ENCODE results near the gene CRELD2. TPM values are rescaled to one million over a fixed set of nuclear protein-coding genes. Genes with fewer than 3 reads are reported as not detected.
A peak's percentile ranks its signal among the peaks of the same experiment; 100 is the strongest.

Gene CRELD2
- total RNA-seq, 2 donors from 2014 or later = 55.1 to 70.1 TPM

- Histone ChIP-seq H3K4me1 (replicated peaks) (peaks cover 64% of the 10 kb centered on the region), H3K27ac (peak overlapping the region; percentile 95 to 96)
- DNase-seq (ENCODE audit: low spot score) = no peak
Observed at GRCh38 chr22:49951986-49952896, 33.8 kb downstream of the CRELD2 start.

GRCh38 chr22:49953027-49953679 lies 34.7 kb downstream of the CRELD2 start:
- no peaks in the 10 kb centered on the region for H3K27me3 ChIP-seq (replicated peaks; ENCODE audit: insufficient read depth)
- peak overlapping the region; percentile 95 to 96 for H3K27ac ChIP-seq
- no peaks in the 10 kb centered on the region for H3K36me3 ChIP-seq
- no peak overlapping the region for H3K4me3 ChIP-seq
- peak; percentile 7 for TF ChIP-seq POLR2AphosphoS5 (IDR thresholded peaks at IDR 0.05)
- TF ChIP-seq POLR2A (IDR thresholded peaks at IDR 0.05) = no peak
- TF ChIP-seq CTCF (IDR thresholded peaks at IDR 0.05) = no peak
- WGBS = 76% methylated on average over 20 of the region's 20 CpGs
- no peak for DNase-seq (ENCODE audit: low spot score)
- H3K4me1 ChIP-seq (replicated peaks) = peaks cover 55% of the 10 kb centered on the region
- no peaks in the 10 kb centered on the region for H3K9me3 ChIP-seq
- intact Hi-C loops (cut with DNase I) = no loop called here

More at GRCh38 chr22:49951986-49952896, 33.8 kb downstream of the CRELD2 start:
- intact Hi-C loops (cut with DNase I) = no loop called here
- Histone ChIP-seq H3K27me3 (replicated peaks; ENCODE audit: insufficient read depth) (no peaks in the 10 kb centered on the region), H3K4me3 (no peak overlapping the region), H3K36me3 (no peaks in the 10 kb centered on the region), H3K9me3 (no peaks in the 10 kb centered on the region)
- WGBS = 66% methylated on average over 24 of the region's 24 CpGs
- TF ChIP-seq CTCF (IDR thresholded peaks at IDR 0.05) (peak in 1 of 4 experiments; percentile 11), POLR2A (IDR thresholded peaks at IDR 0.05) (no peak)

- peaks cover 55% of the 10 kb centered on the region for H3K4me1 ChIP-seq (replicated peaks)
- H3K4me3 ChIP-seq = no peak overlapping the region
- no peaks in the 10 kb centered on the region for H3K27me3 ChIP-seq (replicated peaks; ENCODE audit: insufficient read depth)
- 73% methylated on average over 17 of the region's 18 CpGs for WGBS
- TF ChIP-seq POLR2A (IDR thresholded peaks at IDR 0.05) (no peak), POLR2AphosphoS5 (IDR thresholded peaks at IDR 0.05) (no peak), CTCF (IDR thresholded peaks at IDR 0.05) (no peak)
- DNase-seq (ENCODE audit: low spot score) = no peak
- H3K27ac ChIP-seq = peak overlapping the region; percentile 95 to 96
- H3K36me3 ChIP-seq = no peaks in the 10 kb centered on the region
- intact Hi-C loops (cut with DNase I) = no loop called here
- no peaks in the 10 kb centered on the region for H3K9me3 ChIP-seq
Observed at GRCh38 chr22:49953680-49954344, 35.4 kb downstream of the CRELD2 start.

- H3K4me3 ChIP-seq = no peak overlapping the region
- no peaks in the 10 kb centered on the region for H3K27me3 ChIP-seq (replicated peaks; ENCODE audit: insufficient read depth)
- TF ChIP-seq POLR2A (IDR thresholded peaks at IDR 0.05) (peak; percentile 43), POLR2AphosphoS5 (IDR thresholded peaks at IDR 0.05) (peak; percentile 57), CTCF (IDR thresholded peaks at IDR 0.05) (no peak)
- H3K4me1 ChIP-seq (replicated peaks) = peaks cover 56% of the 10 kb centered on the region
- no peaks in the 10 kb centered on the region for H3K36me3 ChIP-seq
- peak overlapping the region; percentile 95 to 96 for H3K27ac ChIP-seq
- 83% methylated on average over 5 of the region's 8 CpGs for WGBS
- H3K9me3 ChIP-seq = no peaks in the 10 kb centered on the region
- no peak for DNase-seq (ENCODE audit: low spot score)
- intact Hi-C loops (cut with DNase I) = no loop called here
Observed at GRCh38 chr22:49954354-49954753, 35.9 kb downstream of the CRELD2 start.

Measured in prostate gland (tissue), 2 donors.